Measurements from ENCODE around the gene HRAS.
A peak's percentile ranks its signal among the peaks of the same experiment; 100 is the strongest.

Gene HRAS

GRCh38 chr11:502288-503178 is 32.8 kb downstream of the HRAS start:
- DNase-seq = no peak
- no peak for TF ChIP-seq CTCF (IDR thresholded peaks at IDR 0.05)
- intact Hi-C loops (cut with DNase I; ENCODE audit: low total_unique reads) = loop anchor here (5.0 kb wide), 1 partner anchor 50 kb away; the partner anchor contains the start of gene PTDSS2
- Histone ChIP-seq H3K9me3 (no peaks in the 10 kb centered on the region), H3K36me3 (peaks cover 41 to 48% (median 46%) of the 10 kb centered on the region in 3 donors), H3K4me1 (peaks cover 5 to 48% (median 41%) of the 10 kb centered on the region in 4 donors), H3K4me3 (peak overlapping the region in 1 of 2 donors; percentile 72), H3K27ac (peak overlapping the region; percentile 96 to 99), H3K27me3 (no peaks in the 10 kb centered on the region)

- H3K4me3 ChIP-seq = no peak overlapping the region
- DNase-seq = no peak
- intact Hi-C loops (cut with DNase I; ENCODE audit: low total_unique reads) = loop anchor here (5.0 kb wide), 1 partner anchor 49 kb away; the partner anchor contains the start of gene PTDSS2
- no peaks in the 10 kb centered on the region for H3K9me3 ChIP-seq
- TF ChIP-seq CTCF (IDR thresholded peaks at IDR 0.05) = no peak
- peaks cover 2 to 47% (median 40%) of the 10 kb centered on the region in 4 donors for H3K4me1 ChIP-seq
- H3K36me3 ChIP-seq = peaks cover 49 to 55% (median 54%) of the 10 kb centered on the region in 3 donors
- H3K27ac ChIP-seq = peak overlapping the region; percentile 96 to 99
- H3K27me3 ChIP-seq = no peaks in the 10 kb centered on the region
Observed at GRCh38 chr11:501683-502287, 33.6 kb downstream of the HRAS start.

- no peak for DNase-seq
- Histone ChIP-seq H3K9me3 (no peaks in the 10 kb centered on the region), H3K27me3 (no peaks in the 10 kb centered on the region), H3K4me1 (peaks cover 0 to 47% (median 40%) of the 10 kb centered on the region in 4 donors), H3K36me3 (peaks cover 55 to 62% (median 59%) of the 10 kb centered on the region in 3 donors), H3K27ac (no peak overlapping the region), H3K4me3 (no peak overlapping the region)
- intact Hi-C loops (cut with DNase I; ENCODE audit: low total_unique reads) = loop anchor here (5.0 kb wide), 1 partner anchor 49 kb away; the partner anchor contains the start of gene PTDSS2
- TF ChIP-seq CTCF (IDR thresholded peaks at IDR 0.05) = no peak
Observed at GRCh38 chr11:501001-501682, 34.2 kb downstream of the HRAS start.

DNA sequence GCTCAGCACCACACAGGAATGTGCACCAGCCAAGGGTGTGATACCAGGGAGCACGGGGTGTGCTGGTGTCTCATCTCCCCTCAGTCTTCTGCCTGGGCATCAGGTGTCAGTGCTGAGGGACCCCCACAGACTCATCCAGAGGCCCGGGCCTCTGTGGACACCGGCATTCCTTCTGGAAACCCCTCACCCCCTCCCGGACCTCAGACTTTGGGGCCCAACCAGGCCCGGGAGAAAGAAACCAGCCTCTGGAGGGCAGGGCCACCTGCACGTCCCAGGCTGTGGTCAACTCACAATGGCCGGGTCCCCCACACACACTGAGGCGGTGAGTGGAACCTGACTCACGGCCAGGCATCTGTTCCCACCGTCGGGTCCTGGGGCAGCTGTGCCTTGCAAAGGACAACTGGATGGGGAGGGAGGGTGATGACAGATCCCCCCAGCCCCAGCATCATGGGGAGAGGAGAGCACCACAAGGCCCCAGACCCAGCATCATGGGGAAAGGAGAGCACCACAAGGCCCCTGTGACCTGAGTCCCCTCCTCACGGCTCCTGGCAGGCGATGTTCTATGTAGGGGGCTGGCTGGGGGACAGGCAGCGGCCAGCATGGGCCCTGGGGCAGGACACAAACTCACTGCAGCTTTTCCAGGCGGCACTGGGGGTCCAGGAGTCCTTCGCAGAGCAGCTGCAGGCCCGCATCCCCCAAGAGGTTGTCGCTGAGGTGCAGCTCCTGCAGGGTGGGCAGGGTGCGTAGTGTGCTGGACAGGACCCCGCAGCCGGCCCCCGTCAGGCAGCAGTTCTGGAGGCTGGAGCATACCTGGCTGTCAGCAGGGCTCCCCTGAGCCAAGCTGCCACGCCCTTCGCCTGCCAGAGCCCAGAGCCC is 35.9 kb downstream of the HRAS start:
- intact Hi-C loops (cut with DNase I; ENCODE audit: low total_unique reads) = loop anchor here (5.0 kb wide), 1 partner anchor 47 kb away; the partner anchor contains the start of gene PTDSS2
- Histone ChIP-seq H3K4me3 (no peak overlapping the region), H3K4me1 (peaks cover 0 to 30% (median 26%) of the 10 kb centered on the region in 4 donors), H3K9me3 (no peaks in the 10 kb centered on the region), H3K27ac (no peak overlapping the region), H3K36me3 (peaks cover 64 to 79% (median 76%) of the 10 kb centered on the region in 3 donors), H3K27me3 (no peaks in the 10 kb centered on the region)
- no peak for DNase-seq
- TF ChIP-seq CTCF (IDR thresholded peaks at IDR 0.05) = no peak
